Mesodermal cell (in vitro differentiated cells): ENCODE measurements around the gene CAMK2N2.
"Not testable (repeated sequence)": the region's sequence is repeated elsewhere in the genome, so short reads cannot be mapped to it uniquely, and the experiment has no call there.

Experiments
- H3K27ac ChIP-seq: 2 replicates; pipeline ENCODE4 v1.7.0; 2013; ENCODE audit warnings: mild to moderate bottlenecking, low read depth, low read length, moderate library complexity; ENCODE audit not compliant: severe bottlenecking
- H3K36me3 ChIP-seq: 2 replicates; pipeline ENCODE4 v1.7.1; 2013; ENCODE audit warnings: mild to moderate bottlenecking, low read length, moderate library complexity; ENCODE audit not compliant: control insufficient read depth, insufficient read depth
- H3K4me1 ChIP-seq: one replicate; pipeline ENCODE4 v1.7.1; 2013; ENCODE audit warnings: mild to moderate bottlenecking, low read length; ENCODE audit not compliant: insufficient read depth, control insufficient read depth, poor library complexity, severe bottlenecking
- H3K4me3 ChIP-seq: 2 replicates; pipeline ENCODE4 v1.7.0; 2013; ENCODE audit warnings: low read length, control low read depth, mild to moderate bottlenecking; ENCODE audit not compliant: insufficient read depth, poor library complexity, severe bottlenecking; ENCODE audit errors: extremely low read depth
- H3K9me3 ChIP-seq: 2 replicates; pipeline ENCODE4 v1.7.1; 2013; ENCODE audit warnings: mild to moderate bottlenecking, low read length, moderate library complexity; ENCODE audit not compliant: control insufficient read depth
- WGBS, 2 experiments: methylation state at CpG; one replicate each; pipeline ENCODE4 v1.1.5; 2013; ENCODE audit warnings: missing lambda C conversion rate in 2 of 2; ENCODE audit not compliant: insufficient coverage in 2 of 2; 5-methylcytosine and 5-hydroxymethylcytosine counted together

Gene CAMK2N2

GRCh38 chr3:184272269-184272668, 10.9 kb upstream of the CAMK2N2 start:
- H3K36me3 ChIP-seq = no peaks in the 10 kb centered on the region
- no peak overlapping the region for H3K4me3 ChIP-seq
- no peaks in the 10 kb centered on the region for H3K4me1 ChIP-seq
- no peak overlapping the region for H3K27ac ChIP-seq
- 100% methylated on average over 1 of the region's 1 CpG; no CpG with 5 or more reads in 1 of the 2 experiments for WGBS, 2 experiments
- H3K9me3 ChIP-seq = no peaks in the 10 kb centered on the region

GRCh38 chr3:184267249-184267648, 5.9 kb upstream of the CAMK2N2 start:
- not testable (repeated sequence) for H3K4me1 ChIP-seq, H3K4me3 ChIP-seq, H3K36me3 ChIP-seq, H3K27ac ChIP-seq, H3K9me3 ChIP-seq
- 100% methylated on average over 1 of the region's 1 CpG; no CpG with 5 or more reads in 1 of the 2 experiments for WGBS, 2 experiments

GRCh38 chr3:184262764-184263179, 1.4 kb upstream of the CAMK2N2 start:
- H3K9me3 ChIP-seq = no peaks in the 10 kb centered on the region
- WGBS, 2 experiments = 13 to 73% methylated on average over 3 to 9 of the region's 15 CpGs
- no peak overlapping the region for H3K27ac ChIP-seq
- no peak overlapping the region for H3K4me3 ChIP-seq
- peaks cover 8% of the 10 kb centered on the region for H3K4me1 ChIP-seq
- H3K36me3 ChIP-seq = peaks cover 3% of the 10 kb centered on the region

GRCh38 chr3:184261854-184262763, 756 bp upstream of the CAMK2N2 start:
- H3K4me3 ChIP-seq = peak overlapping the region; percentile 44
- peaks cover 3% of the 10 kb centered on the region for H3K36me3 ChIP-seq
- no peaks in the 10 kb centered on the region for H3K9me3 ChIP-seq
- WGBS, 2 experiments = 2 to 3% methylated on average over 42 to 49 of the region's 66 CpGs
- no peak overlapping the region for H3K27ac ChIP-seq
- H3K4me1 ChIP-seq = peaks cover 8% of the 10 kb centered on the region

GRCh38 chr3:184260724-184261269, 556 bp downstream of the CAMK2N2 start:
- H3K4me3 ChIP-seq = peak overlapping the region; percentile 44
- no peak overlapping the region for H3K27ac ChIP-seq
- peaks cover 8% of the 10 kb centered on the region for H3K4me1 ChIP-seq
- no peaks in the 10 kb centered on the region for H3K9me3 ChIP-seq
- WGBS, 2 experiments = 0 to 2% methylated on average over 40 to 44 of the region's 49 CpGs
- H3K36me3 ChIP-seq = peaks cover 3% of the 10 kb centered on the region

GRCh38 chr3:184259878-184260723, 1.3 kb downstream of the CAMK2N2 start:
- 0% methylated on average over 52 to 77 of the region's 91 CpGs for WGBS, 2 experiments
- Histone ChIP-seq H3K9me3 (no peaks in the 10 kb centered on the region), H3K27ac (no peak overlapping the region), H3K4me1 (peaks cover 8% of the 10 kb centered on the region), H3K4me3 (peak overlapping the region; percentile 44), H3K36me3 (peaks cover 3% of the 10 kb centered on the region)

GRCh38 chr3:184259396-184259877, 1.9 kb downstream of the CAMK2N2 start:
- Histone ChIP-seq H3K9me3 (no peaks in the 10 kb centered on the region), H3K4me3 (no peak overlapping the region), H3K36me3 (peaks cover 3% of the 10 kb centered on the region), H3K4me1 (peaks cover 8% of the 10 kb centered on the region), H3K27ac (no peak overlapping the region)
- WGBS, 2 experiments = 8 to 27% methylated on average over 5 to 13 of the region's 28 CpGs

GRCh38 chr3:184258926-184259325, 2.4 kb downstream of the CAMK2N2 start:
- H3K9me3 ChIP-seq = no peaks in the 10 kb centered on the region
- H3K4me3 ChIP-seq = no peak overlapping the region
- peaks cover 8% of the 10 kb centered on the region for H3K4me1 ChIP-seq
- WGBS, 2 experiments = 88 to 91% methylated on average over 4 to 5 of the region's 5 CpGs
- peaks cover 3% of the 10 kb centered on the region for H3K36me3 ChIP-seq
- no peak overlapping the region for H3K27ac ChIP-seq

- WGBS, 2 experiments = 91 to 97% methylated on average over 17 to 19 of the region's 23 CpGs
- Histone ChIP-seq H3K27ac (no peak overlapping the region), H3K4me1 (peaks cover 5% of the 10 kb centered on the region), H3K36me3 (peaks cover 3% of the 10 kb centered on the region), H3K4me3 (no peak overlapping the region), H3K9me3 (no peaks in the 10 kb centered on the region)
Measured at GRCh38 chr3:184257083-184257915, 4.1 kb downstream of the CAMK2N2 start.
